Parathyroid adenoma (tissue), 2 donors: ENCODE data around the gene OR6S1.

ENCODE experiments used
- H2AFZ ChIP-seq: fragments of 300-600 bp; sonication (generic); one replicate; pipeline ENCODE4 v1.7.0; 2017; ENCODE audit warnings: antibody characterized with exemption, mild to moderate bottlenecking
- H3K27ac ChIP-seq: fragments of 300-600 bp; sonication (generic); one replicate; pipeline ENCODE4 v1.7.0; 2017
- H3K27me3 ChIP-seq: fragments of 300-600 bp; sonication (generic); one replicate; pipeline ENCODE4 v1.7.0; 2017; ENCODE audit warnings: low read length; ENCODE audit not compliant: control insufficient read depth, insufficient read depth
- H3K36me3 ChIP-seq: fragments of 300-600 bp; sonication (generic); one replicate; pipeline ENCODE4 v1.7.0; 2017; ENCODE audit warnings: low read length; ENCODE audit not compliant: control insufficient read depth, insufficient read depth
- H3K4me1 ChIP-seq: fragments of 300-600 bp; sonication (generic); one replicate; pipeline ENCODE4 v1.7.0; 2017; ENCODE audit warnings: control low read depth
- H3K4me2 ChIP-seq: fragments of 300-600 bp; sonication (generic); one replicate; pipeline ENCODE4 v1.7.0; 2017; ENCODE audit warnings: low read length
- H3K4me3 ChIP-seq: fragments of 300-600 bp; sonication (generic); one replicate; pipeline ENCODE4 v1.7.0; 2017; ENCODE audit warnings: low read depth, low read length
- H3K79me2 ChIP-seq: fragments of 300-600 bp; sonication (generic); one replicate; pipeline ENCODE4 v1.7.0; 2017; ENCODE audit warnings: control low read depth
- H3K9ac ChIP-seq: fragments of 300-600 bp; sonication (generic); one replicate; pipeline ENCODE4 v1.7.0; 2017; ENCODE audit warnings: mild to moderate bottlenecking
- H3K9me3 ChIP-seq: fragments of 300-600 bp; sonication (generic); one replicate; pipeline ENCODE4 v1.7.0; 2017; ENCODE audit warnings: low read length; ENCODE audit not compliant: control insufficient read depth
- CTCF ChIP-seq: fragments of 300-600 bp; sonication (generic); IDR thresholded peaks from one replicate; pipeline ENCODE4 v1.7.0; 2017; ENCODE audit warnings: antibody characterized with exemption, mild to moderate bottlenecking
- donor health status: primary hyperparathyroidism.

The OR6S1 gene

GRCh38 chr14:20641591-20641990 is at the start of gene OR6S1:
TSS of gene OR6S1 (minus strand) at chr14:20641691. CDS start at chr14:20641691, 0 bp downstream.
- no peak within 1 kb of the TSS for H2AFZ ChIP-seq
- no peak within 1 kb of the TSS for H3K27ac ChIP-seq
- no peak within 1 kb of the TSS for H3K9ac ChIP-seq
- no peaks in the 10 kb centered on the region for H3K79me2 ChIP-seq
- no peaks in the 10 kb centered on the region for H3K27me3 ChIP-seq
- no peaks in the 10 kb centered on the region for H3K36me3 ChIP-seq
- no peak within 1 kb of the TSS for H3K4me3 ChIP-seq
- TF ChIP-seq CTCF, result no peak
- H3K4me2 ChIP-seq, result no peak within 1 kb of the TSS
- no peaks in the 10 kb centered on the region for H3K9me3 ChIP-seq
- no peaks in the 10 kb centered on the region for H3K4me1 ChIP-seq

- peak; percentile 87 for TF ChIP-seq CTCF
- Histone ChIP-seq H3K36me3 (no peaks in the 10 kb centered on the region), H3K27ac (no peak overlapping the region), H3K9ac (no peak overlapping the region), H3K4me1 (no peaks in the 10 kb centered on the region), H3K4me2 (no peak overlapping the region), H2AFZ (no peak overlapping the region), H3K27me3 (no peaks in the 10 kb centered on the region), H3K79me2 (no peaks in the 10 kb centered on the region), H3K9me3 (no peaks in the 10 kb centered on the region), H3K4me3 (no peak overlapping the region)
Observed at GRCh38 chr14:20690848-20691640, 49.6 kb upstream of the OR6S1 start.

- Histone ChIP-seq H3K79me2 (no peaks in the 10 kb centered on the region), H3K9me3 (no peaks in the 10 kb centered on the region), H3K4me3 (no peak within 1 kb of the TSS), H3K4me1 (no peaks in the 10 kb centered on the region), H3K27me3 (no peaks in the 10 kb centered on the region), H3K9ac (no peak within 1 kb of the TSS), H3K36me3 (no peaks in the 10 kb centered on the region), H2AFZ (no peak within 1 kb of the TSS), H3K4me2 (no peak within 1 kb of the TSS), H3K27ac (no peak within 1 kb of the TSS)
- TF ChIP-seq CTCF, result no peak
Observed at GRCh38 chr14:20688167-20688839, 46.8 kb upstream of the OR6S1 start, which contains the start of gene ANG. TSS of gene ANG (plus strand) at chr14:20688764. CDS start at chr14:20693565, 4,801 bp downstream.

GRCh38 chr14:20687362-20688166 is 46.1 kb upstream of the OR6S1 start:
- Histone ChIP-seq H3K27me3 (no peaks in the 10 kb centered on the region), H3K27ac (no peak overlapping the region), H3K4me1 (no peaks in the 10 kb centered on the region), H3K9ac (no peak overlapping the region), H3K9me3 (no peaks in the 10 kb centered on the region), H3K4me2 (no peak overlapping the region), H2AFZ (no peak overlapping the region), H3K79me2 (no peaks in the 10 kb centered on the region), H3K36me3 (no peaks in the 10 kb centered on the region), H3K4me3 (no peak overlapping the region)
- no peak for TF ChIP-seq CTCF
